ENCODE data around the gene GTPBP1. TPM values are rescaled to one million over a fixed set of nuclear protein-coding genes. Genes with fewer than 3 reads are reported as not detected.

GTPBP1 gene
- total and polyA plus RNA-seq, 2 donors (not counting 3 experiments of a cell fraction or from before 2014, with no cell fraction given): 29.8 to 50.3 TPM

- Histone ChIP-seq H3K4me2 (ENCODE audit: insufficient read depth, low read length) (no peak overlapping the region), H3K27me3 (ENCODE audit: control insufficient read depth in 2 of 2, insufficient read depth in 2 of 2, low read length in 2 of 2) (no peaks in the 10 kb centered on the region), H3K79me2 (ENCODE audit: control insufficient read depth, insufficient read depth, low read length) (no peaks in the 10 kb centered on the region), H3K36me3 (ENCODE audit: control insufficient read depth in 2 of 2, extremely low read depth in 1 of 2, insufficient read depth in 2 of 2, low read length in 2 of 2) (peaks cover 14 to 57% of the 10 kb centered on the region in 2 experiments), H2AFZ (ENCODE audit: low read depth, low read length) (no peak overlapping the region), H3K4me1 (ENCODE audit: control insufficient read depth, extremely low read depth, insufficient read depth, low read length) (no peaks in the 10 kb centered on the region), H3K27ac (ENCODE audit: insufficient read depth, low read depth, low read length) (no peak overlapping the region), H3K4me3 (replicated peaks in 1 of 3; ENCODE audit: insufficient read depth in 1 of 3, low read depth in 1 of 3, low read length in 3 of 3) (no peak overlapping the region), H4K20me1 (replicated peaks; ENCODE audit: control insufficient read depth, extremely low read depth, insufficient read depth, low read length) (no peaks in the 10 kb centered on the region), H3K9ac (replicated peaks; ENCODE audit: extremely low read depth, insufficient read depth, low read length) (no peak overlapping the region), H3K9me3 (replicated peaks; ENCODE audit: control insufficient read depth, insufficient read depth, low read length) (no peaks in the 10 kb centered on the region), H3K9me1 (replicated peaks; ENCODE audit: control insufficient read depth, extremely low read depth, insufficient read depth, low read length) (no peaks in the 10 kb centered on the region)
- TF ChIP-seq CTCF (IDR thresholded peaks at IDR 0.05; ENCODE audit: extremely low read depth in 1 of 2, insufficient read depth in 1 of 2, low read depth in 1 of 2, low read length in 2 of 2) (no peak), EZH2 (IDR thresholded peaks at IDR 0.05; ENCODE audit: borderline replicate concordance, low read depth, low read length, severe bottlenecking) (no peak), JUN (IDR thresholded peaks at IDR 0.05; ENCODE audit: borderline replicate concordance, insufficient read depth, insufficient read length, low read depth) (no peak), MYC (IDR thresholded peaks at IDR 0.05; ENCODE audit: low read depth, low read length) (no peak), MAX (IDR thresholded peaks at IDR 0.05; ENCODE audit: insufficient read depth, insufficient read length) (no peak), POLR2AphosphoS5 (IDR thresholded peaks at IDR 0.05; ENCODE audit: insufficient read depth, low read depth, low read length) (no peak), FOS (IDR thresholded peaks at IDR 0.05; ENCODE audit: borderline replicate concordance, insufficient read depth, low read length) (no peak), POLR2A (IDR thresholded peaks at IDR 0.05; ENCODE audit: low read depth, low read length) (no peak), GATA2 (IDR thresholded peaks at IDR 0.05; ENCODE audit: insufficient read depth, insufficient read length, low read depth, low read length) (no peak)
- POLR2A ChIA-PET: no interaction called here
- dilution Hi-C loops (cut with MboI; ENCODE audit: extremely low pct_ligation_motif_present, low sequenced_read_pairs): no loop called here
- no TSS peak for BruUV-seq (replicated peaks)
- intact Hi-C loops (cut with micrococcal nuclease): no loop called here
- no peak for DNase-seq (ENCODE audit: low read depth, low spot score)
- FAIRE-seq: no peak
- CTCF ChIA-PET: interaction anchor here (0.6 to 1.7 kb wide), 5 partner anchors 17 to 201 kb away, joined by 3 to 9 read pairs (median 5); partner anchors contain the start of gene GTPBP1
These were observed 20.3 kb downstream of the GTPBP1 start for GRCh38 chr22:38725900-38726655.
